ENCODE measurements around the gene FFAR2. TPM values are rescaled to one million over a fixed set of nuclear protein-coding genes. Genes with fewer than 3 reads are reported as not detected.
"Not testable (repeated sequence)": the region's sequence is repeated elsewhere in the genome, so short reads cannot be mapped to it uniquely, and the experiment has no call there.

Gene FFAR2
- total and polyA plus RNA-seq, 4 donors: 0.15 to 2.0 (median 1.2) TPM; not detected in 1

- ATAC-seq (ENCODE audit: low FRiP score) (no peak), DNase-seq (no peak)
- no peak overlapping the region for H3K4me3 ChIP-seq (ENCODE audit: low read length in 2 of 2)
- H3K4me1 ChIP-seq (ENCODE audit: control insufficient read depth in 1 of 2, insufficient read depth in 2 of 2, low read length in 2 of 2): no peaks in the 10 kb centered on the region
- H3K9me3 ChIP-seq (ENCODE audit: control insufficient read depth, low read length): no peaks in the 10 kb centered on the region
- intact Hi-C loops (cut with DNase I): no loop called here
- no peaks in the 10 kb centered on the region for H3K27me3 ChIP-seq (ENCODE audit: control insufficient read depth in 1 of 2, insufficient read depth in 2 of 2, low read length in 1 of 2)
- no peak overlapping the region for H3K27ac ChIP-seq (ENCODE audit: low read depth in 1 of 2, low read length in 2 of 2)
- H3K36me3 ChIP-seq (ENCODE audit: control insufficient read depth in 1 of 2, insufficient read depth in 2 of 2, low read length in 1 of 2): no peaks in the 10 kb centered on the region
- WGBS, 2 donors: 88 to 90% methylated on average over 1 of the region's 1 CpG
These were observed 18.2 kb downstream of the FFAR2 start for GRCh38 chr19:35466259-35466658.

GRCh38 chr19:35468637-35469036 is 20.6 kb downstream of the FFAR2 start:
- H3K27ac ChIP-seq (ENCODE audit: low read depth in 1 of 2, low read length in 2 of 2): no peak overlapping the region
- H3K9me3 ChIP-seq (ENCODE audit: control insufficient read depth, low read length): no peaks in the 10 kb centered on the region
- no peak overlapping the region for H3K4me3 ChIP-seq (ENCODE audit: low read length in 2 of 2)
- H3K36me3 ChIP-seq (ENCODE audit: control insufficient read depth in 1 of 2, insufficient read depth in 2 of 2, low read length in 1 of 2): no peaks in the 10 kb centered on the region
- DNase-seq (peak in 1 of 2 donors; percentile 61), ATAC-seq (ENCODE audit: low FRiP score) (peak; percentile 60)
- H3K27me3 ChIP-seq (ENCODE audit: control insufficient read depth in 1 of 2, insufficient read depth in 2 of 2, low read length in 1 of 2): no peaks in the 10 kb centered on the region
- no peaks in the 10 kb centered on the region for H3K4me1 ChIP-seq (ENCODE audit: control insufficient read depth in 1 of 2, insufficient read depth in 2 of 2, low read length in 2 of 2)
- 16 to 29% methylated on average over 2 of the region's 2 CpGs for WGBS, 2 donors
- intact Hi-C loops (cut with DNase I): no loop called here

- Histone ChIP-seq H3K36me3 (ENCODE audit: control insufficient read depth in 1 of 2, insufficient read depth in 2 of 2, low read length in 1 of 2) (no peaks in the 10 kb centered on the region), H3K4me3 (ENCODE audit: low read length in 2 of 2) (no peak overlapping the region), H3K27ac (ENCODE audit: low read depth in 1 of 2, low read length in 2 of 2) (no peak overlapping the region), H3K4me1 (ENCODE audit: control insufficient read depth in 1 of 2, insufficient read depth in 2 of 2, low read length in 2 of 2) (no peaks in the 10 kb centered on the region), H3K27me3 (ENCODE audit: control insufficient read depth in 1 of 2, insufficient read depth in 2 of 2, low read length in 1 of 2) (no peaks in the 10 kb centered on the region), H3K9me3 (ENCODE audit: control insufficient read depth, low read length) (no peaks in the 10 kb centered on the region)
- ATAC-seq (ENCODE audit: low FRiP score) (no peak), DNase-seq (no peak)
- 85 to 86% methylated on average over 7 of the region's 7 CpGs for WGBS, 2 donors
- intact Hi-C loops (cut with DNase I): no loop called here
These were observed 22.1 kb downstream of the FFAR2 start for GRCh38 chr19:35470128-35470527.

- intact Hi-C loops (cut with DNase I); ATAC-seq (ENCODE audit: low FRiP score); H3K4me3 ChIP-seq (ENCODE audit: low read length in 2 of 2); H3K36me3 ChIP-seq (ENCODE audit: control insufficient read depth in 1 of 2, insufficient read depth in 2 of 2, low read length in 1 of 2); DNase-seq; H3K27me3 ChIP-seq (ENCODE audit: control insufficient read depth in 1 of 2, insufficient read depth in 2 of 2, low read length in 1 of 2); H3K4me1 ChIP-seq (ENCODE audit: control insufficient read depth in 1 of 2, insufficient read depth in 2 of 2, low read length in 2 of 2); H3K9me3 ChIP-seq (ENCODE audit: control insufficient read depth, low read length); H3K27ac ChIP-seq (ENCODE audit: low read depth in 1 of 2, low read length in 2 of 2): not testable (repeated sequence)
- WGBS, 2 donors: 88 to 90% methylated on average over 4 of the region's 4 CpGs
These were observed 23.0 kb downstream of the FFAR2 start for GRCh38 chr19:35471075-35471474.

GRCh38 chr19:35471946-35472345 is 23.9 kb downstream of the FFAR2 start:
- WGBS, 2 donors: 81 to 83% methylated on average over 8 of the region's 8 CpGs
- H3K9me3 ChIP-seq (ENCODE audit: control insufficient read depth, low read length): no peaks in the 10 kb centered on the region
- intact Hi-C loops (cut with DNase I): no loop called here

GRCh38 chr19:35474104-35474503 is 26.0 kb downstream of the FFAR2 start:
- ATAC-seq (ENCODE audit: low FRiP score): no peak
- intact Hi-C loops (cut with DNase I): no loop called here
- WGBS, 2 donors: 91 to 92% methylated on average over 14 of the region's 14 CpGs

More at GRCh38 chr19:35471946-35472345, 23.9 kb downstream of the FFAR2 start:
- H3K4me1 ChIP-seq (ENCODE audit: control insufficient read depth in 1 of 2, insufficient read depth in 2 of 2, low read length in 2 of 2): no peaks in the 10 kb centered on the region
- no peak overlapping the region for H3K27ac ChIP-seq (ENCODE audit: low read depth in 1 of 2, low read length in 2 of 2)
- no peaks in the 10 kb centered on the region for H3K36me3 ChIP-seq (ENCODE audit: control insufficient read depth in 1 of 2, insufficient read depth in 2 of 2, low read length in 1 of 2)
- ATAC-seq (ENCODE audit: low FRiP score): no peak
- H3K27me3 ChIP-seq (ENCODE audit: control insufficient read depth in 1 of 2, insufficient read depth in 2 of 2, low read length in 1 of 2): no peaks in the 10 kb centered on the region
- H3K4me3 ChIP-seq (ENCODE audit: low read length in 2 of 2): no peak overlapping the region
- no peak for DNase-seq

GRCh38 chr19:35474594-35474993 is 26.5 kb downstream of the FFAR2 start:
- intact Hi-C loops (cut with DNase I); H3K4me1 ChIP-seq (ENCODE audit: control insufficient read depth in 1 of 2, insufficient read depth in 2 of 2, low read length in 2 of 2); H3K9me3 ChIP-seq (ENCODE audit: control insufficient read depth, low read length); DNase-seq; ATAC-seq (ENCODE audit: low FRiP score); H3K27ac ChIP-seq (ENCODE audit: low read depth in 1 of 2, low read length in 2 of 2); H3K4me3 ChIP-seq (ENCODE audit: low read length in 2 of 2); H3K36me3 ChIP-seq (ENCODE audit: control insufficient read depth in 1 of 2, insufficient read depth in 2 of 2, low read length in 1 of 2); H3K27me3 ChIP-seq (ENCODE audit: control insufficient read depth in 1 of 2, insufficient read depth in 2 of 2, low read length in 1 of 2): not testable (repeated sequence)
- WGBS, 2 donors: 92 to 96% methylated on average over 7 of the region's 7 CpGs

More at GRCh38 chr19:35474104-35474503, 26.0 kb downstream of the FFAR2 start:
- Histone ChIP-seq H3K4me3 (ENCODE audit: low read length in 2 of 2) (no peak overlapping the region), H3K27me3 (ENCODE audit: control insufficient read depth in 1 of 2, insufficient read depth in 2 of 2, low read length in 1 of 2) (no peaks in the 10 kb centered on the region), H3K36me3 (ENCODE audit: control insufficient read depth in 1 of 2, insufficient read depth in 2 of 2, low read length in 1 of 2) (no peaks in the 10 kb centered on the region), H3K9me3 (ENCODE audit: control insufficient read depth, low read length) (no peaks in the 10 kb centered on the region), H3K27ac (ENCODE audit: low read depth in 1 of 2, low read length in 2 of 2) (no peak overlapping the region), H3K4me1 (ENCODE audit: control insufficient read depth in 1 of 2, insufficient read depth in 2 of 2, low read length in 2 of 2) (no peaks in the 10 kb centered on the region)
- no peak for DNase-seq

- WGBS, 2 donors: 36 to 38% methylated on average over 4 of the region's 4 CpGs
- ATAC-seq (ENCODE audit: low FRiP score): no peak
- Histone ChIP-seq H3K27me3 (ENCODE audit: control insufficient read depth in 1 of 2, insufficient read depth in 2 of 2, low read length in 1 of 2) (no peaks in the 10 kb centered on the region), H3K4me3 (ENCODE audit: low read length in 2 of 2) (no peak overlapping the region), H3K36me3 (ENCODE audit: control insufficient read depth in 1 of 2, insufficient read depth in 2 of 2, low read length in 1 of 2) (no peaks in the 10 kb centered on the region), H3K9me3 (ENCODE audit: control insufficient read depth, low read length) (no peaks in the 10 kb centered on the region), H3K27ac (ENCODE audit: low read depth in 1 of 2, low read length in 2 of 2) (no peak overlapping the region), H3K4me1 (ENCODE audit: control insufficient read depth in 1 of 2, insufficient read depth in 2 of 2, low read length in 2 of 2) (no peaks in the 10 kb centered on the region)
- intact Hi-C loops (cut with DNase I): no loop called here
- DNase-seq: no peak
These were observed 28.1 kb downstream of the FFAR2 start for GRCh38 chr19:35476149-35476548.

GRCh38 chr19:35478794-35479677 is 31.0 kb downstream of the FFAR2 start:
- H3K36me3 ChIP-seq (ENCODE audit: control insufficient read depth in 1 of 2, insufficient read depth in 2 of 2, low read length in 1 of 2): no peaks in the 10 kb centered on the region
- H3K9me3 ChIP-seq (ENCODE audit: control insufficient read depth, low read length): no peaks in the 10 kb centered on the region
- intact Hi-C loops (cut with DNase I): no loop called here
- ATAC-seq (ENCODE audit: low FRiP score): no peak
- 76% methylated on average over 21 of the region's 21 CpGs for WGBS, 2 donors
- H3K4me3 ChIP-seq (ENCODE audit: low read length in 2 of 2): no peak overlapping the region
- H3K27ac ChIP-seq (ENCODE audit: low read depth in 1 of 2, low read length in 2 of 2): no peak overlapping the region
- H3K27me3 ChIP-seq (ENCODE audit: control insufficient read depth in 1 of 2, insufficient read depth in 2 of 2, low read length in 1 of 2): no peaks in the 10 kb centered on the region
- DNase-seq: no peak
- H3K4me1 ChIP-seq (ENCODE audit: control insufficient read depth in 1 of 2, insufficient read depth in 2 of 2, low read length in 2 of 2): no peaks in the 10 kb centered on the region

Data from aorta (tissue), 5 donors.